NCI-H2227 (cell line): Measurements from ENCODE around the gene OCA2.
"Not testable (repeated sequence)": the region's sequence is repeated elsewhere in the genome, so short reads cannot be mapped to it uniquely, and the experiment has no call there.

Experiments used
- DNase-seq: peaks from one replicate; lab custom pipeline; 2025; ENCODE audit not compliant: unreplicated experiment; lab: John Stamatoyannopoulos, UW

Gene OCA2

GRCh38 chr15:28121577-28121976 lies 22.5 kb upstream of the OCA2 start:
- not testable (repeated sequence) for DNase-seq

GRCh38 chr15:28120359-28120640 lies 21.2 kb upstream of the OCA2 start:
- no peak for DNase-seq

GRCh38 chr15:28118531-28118930 lies 19.4 kb upstream of the OCA2 start:
- DNase-seq: no peak

GRCh38 chr15:28118083-28118482 lies 19.0 kb upstream of the OCA2 start:
- no peak for DNase-seq

- no peak for DNase-seq
These were observed 18.4 kb upstream of the OCA2 start for GRCh38 chr15:28117432-28117990.

GRCh38 chr15:28116521-28117431 lies 17.7 kb upstream of the OCA2 start:
- no peak for DNase-seq

- DNase-seq: no peak
These were observed 16.8 kb upstream of the OCA2 start for GRCh38 chr15:28115871-28116270.

GRCh38 chr15:28114721-28115622 lies 15.9 kb upstream of the OCA2 start:
- no peak for DNase-seq

- DNase-seq: no peak
These were observed 15.0 kb upstream of the OCA2 start for GRCh38 chr15:28114114-28114455.

- no peak for DNase-seq
These were observed 14.4 kb upstream of the OCA2 start for GRCh38 chr15:28113394-28114113.

- no peak for DNase-seq
These were observed 13.8 kb upstream of the OCA2 start for GRCh38 chr15:28112962-28113361.

- no peak for DNase-seq
These were observed 13.1 kb upstream of the OCA2 start for GRCh38 chr15:28112101-28112760.

- no peak for DNase-seq
These were observed 12.4 kb upstream of the OCA2 start for GRCh38 chr15:28111543-28111942.

GRCh38 chr15:28110481-28110881 lies 11.4 kb upstream of the OCA2 start:
- DNase-seq: no peak

- no peak for DNase-seq
These were observed 10.7 kb upstream of the OCA2 start for GRCh38 chr15:28109626-28110455.

- DNase-seq: no peak
These were observed 8.8 kb upstream of the OCA2 start for GRCh38 chr15:28107904-28108275.

- no peak for DNase-seq
These were observed 8.2 kb upstream of the OCA2 start for GRCh38 chr15:28107111-28107903.

- DNase-seq: no peak
These were observed 7.4 kb upstream of the OCA2 start for GRCh38 chr15:28106294-28107110.
